NCI-H2196 (cell line): ENCODE measurements around the gene RGS6.

Experiments
- DNase-seq: peaks from one replicate; lab custom pipeline; 2025; ENCODE audit not compliant: unreplicated experiment; lab: John Stamatoyannopoulos, UW

RGS6 gene

DNA sequence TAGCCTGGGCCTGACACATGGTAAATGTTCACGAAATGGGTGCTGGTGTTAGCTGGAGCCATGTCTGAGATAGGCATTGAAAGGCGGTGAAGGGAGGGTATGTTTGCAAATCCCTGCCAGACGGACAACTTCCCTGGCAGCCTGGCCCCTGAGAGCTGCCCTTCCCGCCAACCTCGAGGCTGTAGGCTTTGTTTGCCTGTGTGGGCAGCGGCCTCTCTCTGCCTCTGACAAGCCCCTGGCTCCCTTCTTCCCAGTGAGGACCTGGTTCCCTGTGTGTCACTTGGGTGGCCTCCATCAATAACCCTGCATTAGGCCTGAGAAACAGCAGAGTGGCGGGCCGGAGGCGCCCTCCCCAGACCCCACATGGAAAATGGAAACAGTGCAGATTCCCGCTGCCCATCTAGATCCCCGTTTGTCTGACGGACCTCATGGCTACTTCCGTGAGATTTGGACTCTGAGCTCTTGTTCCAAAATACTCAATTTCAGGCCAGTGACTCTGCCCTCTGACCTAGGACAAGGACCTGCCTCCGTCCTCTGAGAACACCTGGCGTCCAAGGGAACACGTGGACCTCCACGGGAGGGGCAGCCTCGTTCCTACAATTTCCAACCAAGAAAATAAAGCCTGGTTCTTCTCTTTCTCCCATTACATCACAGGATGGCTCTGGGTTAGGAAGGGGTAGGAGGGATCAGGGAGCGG is 636.2 kb downstream of the RGS6 start:
- no peak for DNase-seq

- no peak for DNase-seq
Observed at GRCh38 chr14:72573725-72574417, 641.6 kb downstream of the RGS6 start.

DNA sequence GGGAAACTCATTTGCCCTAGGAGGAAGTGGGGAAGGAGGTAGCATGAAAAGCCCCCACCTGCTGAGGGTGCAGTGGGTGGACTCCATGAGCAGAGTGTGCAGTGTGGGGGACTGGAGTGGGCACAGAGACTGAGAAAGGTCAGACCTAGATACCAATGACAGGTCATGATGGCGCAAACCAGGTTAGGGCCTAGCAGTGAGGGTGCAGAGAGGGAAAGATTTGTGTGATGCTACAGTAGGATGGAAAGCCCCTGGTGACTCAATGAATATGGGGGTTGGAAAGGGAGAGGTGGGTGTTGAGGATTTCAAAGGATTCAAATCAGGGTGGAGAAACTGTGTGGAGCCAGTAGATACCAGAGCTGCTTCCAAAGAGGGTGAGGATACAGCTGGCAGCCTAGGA is 642.5 kb downstream of the RGS6 start:
- no peak for DNase-seq

GRCh38 chr14:72576258-72576657 is 644.0 kb downstream of the RGS6 start:
- DNase-seq, result no peak

- DNase-seq, result no peak
Observed at GRCh38 chr14:72577521-72577920, 645.3 kb downstream of the RGS6 start.

DNA sequence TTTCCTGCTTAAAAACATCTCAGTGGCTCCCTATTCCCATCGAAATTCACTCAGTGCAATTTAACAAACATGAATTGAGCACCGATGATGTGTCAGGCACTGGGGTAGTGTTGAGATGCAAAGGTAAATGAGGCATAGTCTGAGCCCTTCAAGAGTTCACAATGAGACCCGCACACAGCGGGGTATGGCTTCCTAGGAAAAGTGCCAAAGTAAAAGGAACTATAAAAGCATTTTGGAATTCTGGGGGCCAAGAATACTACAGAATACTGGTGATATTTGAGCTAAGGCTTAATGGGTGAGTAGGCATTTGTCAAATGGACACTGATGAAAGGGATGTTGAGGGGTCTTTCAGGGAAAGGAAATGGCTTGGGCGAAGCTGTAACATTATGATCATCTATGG is 646.3 kb downstream of the RGS6 start:
- no peak for DNase-seq

DNA sequence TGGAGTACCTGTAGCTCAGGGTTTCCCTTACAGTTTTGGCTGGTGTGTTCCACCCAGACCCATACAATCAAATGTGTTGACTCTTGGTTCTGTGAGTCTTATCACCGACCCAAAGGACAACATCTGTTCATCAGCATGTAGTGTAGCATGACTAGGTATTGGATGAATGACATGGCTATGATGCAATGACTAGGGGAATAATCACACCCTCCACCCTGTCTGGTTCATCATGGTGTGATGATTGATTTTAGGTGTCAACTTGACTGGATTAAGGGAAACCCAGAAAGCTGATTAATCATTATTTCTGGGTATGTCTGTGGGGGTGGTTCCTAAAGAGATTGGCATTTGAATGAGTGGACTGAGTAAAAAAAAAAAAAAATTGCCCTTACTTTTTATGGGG is 650.4 kb downstream of the RGS6 start:
- DNase-seq, result no peak

GRCh38 chr14:72583316-72584272 is 651.4 kb downstream of the RGS6 start:
- DNase-seq, result no peak

GRCh38 chr14:72588521-72588920 is 656.3 kb downstream of the RGS6 start:
- no peak for DNase-seq

- DNase-seq, result no peak
Observed at GRCh38 chr14:72589652-72590051, 657.4 kb downstream of the RGS6 start.

- no peak for DNase-seq
Observed at GRCh38 chr14:72590577-72590976, 658.3 kb downstream of the RGS6 start.

GRCh38 chr14:72591391-72591790 is 659.2 kb downstream of the RGS6 start:
- no peak for DNase-seq

DNA sequence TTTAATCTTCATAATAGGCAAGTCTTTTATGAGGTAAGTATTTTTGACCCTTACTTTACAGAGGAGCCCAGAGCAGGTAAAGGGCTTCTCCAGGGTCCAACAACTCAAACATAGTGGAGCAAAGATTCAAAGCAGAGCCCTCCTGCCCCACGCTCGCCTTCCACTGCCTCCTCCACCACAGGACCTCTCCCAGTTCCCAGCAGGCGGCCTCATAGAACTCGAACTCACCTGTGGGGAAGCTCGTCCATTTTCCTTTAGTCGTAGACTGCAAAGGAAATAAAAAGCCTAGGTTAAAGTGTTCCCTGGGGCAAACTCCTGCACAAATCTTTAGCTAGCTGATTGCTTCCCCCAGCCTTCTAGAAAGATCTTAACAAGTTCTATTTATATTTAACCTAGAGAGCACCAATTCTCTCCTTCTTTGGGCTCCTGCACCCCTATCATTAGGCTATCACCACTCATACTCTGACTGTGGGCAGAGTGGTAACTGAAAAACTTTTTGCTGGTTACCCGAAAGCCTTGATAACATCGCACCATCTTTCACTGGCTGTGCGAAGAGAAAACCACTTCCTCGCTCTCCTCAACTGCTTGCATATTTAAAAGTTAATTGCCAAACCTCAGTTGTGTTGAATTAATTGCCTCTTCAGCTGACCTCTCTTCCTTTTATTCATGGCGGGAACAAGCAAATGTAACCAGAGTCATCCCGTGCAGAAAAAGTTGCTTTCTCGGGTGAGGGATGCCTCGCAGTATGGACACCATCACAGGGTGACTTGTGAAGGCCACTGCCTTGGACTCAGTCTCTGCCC is 662.1 kb downstream of the RGS6 start:
- no peak for DNase-seq

DNA sequence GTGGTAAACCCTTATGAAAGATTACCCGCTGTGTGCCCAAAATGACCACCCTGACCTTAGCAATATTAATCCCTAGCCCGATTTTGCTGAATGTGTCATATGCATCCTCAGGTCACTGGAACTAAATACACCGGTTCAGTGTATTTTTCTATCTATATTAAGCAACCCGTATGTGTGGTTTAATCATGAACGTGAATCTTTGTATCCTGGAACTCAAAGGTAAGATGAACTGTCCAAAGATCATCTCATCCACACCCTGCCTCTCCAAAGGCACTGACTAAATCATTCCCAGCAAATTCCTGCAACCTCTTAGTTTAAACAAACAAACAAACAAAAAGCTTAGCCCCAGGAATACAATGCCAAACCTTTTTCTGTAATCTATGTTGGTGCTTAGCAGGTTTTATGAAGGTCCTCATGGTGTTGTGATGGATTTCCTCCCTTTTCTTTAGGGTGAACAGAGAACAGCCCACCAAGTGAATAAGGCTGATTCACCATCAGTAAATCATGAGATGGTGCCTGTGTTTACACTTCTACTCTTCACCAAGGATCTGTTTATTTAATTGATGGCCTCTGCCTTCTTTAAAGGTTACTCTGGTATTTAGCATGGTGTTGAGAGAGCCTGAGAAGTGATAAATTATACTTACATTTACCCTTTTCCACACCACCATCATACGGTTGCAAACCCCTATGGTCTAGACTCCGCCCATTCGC is 663.1 kb downstream of the RGS6 start:
- no peak for DNase-seq

DNA sequence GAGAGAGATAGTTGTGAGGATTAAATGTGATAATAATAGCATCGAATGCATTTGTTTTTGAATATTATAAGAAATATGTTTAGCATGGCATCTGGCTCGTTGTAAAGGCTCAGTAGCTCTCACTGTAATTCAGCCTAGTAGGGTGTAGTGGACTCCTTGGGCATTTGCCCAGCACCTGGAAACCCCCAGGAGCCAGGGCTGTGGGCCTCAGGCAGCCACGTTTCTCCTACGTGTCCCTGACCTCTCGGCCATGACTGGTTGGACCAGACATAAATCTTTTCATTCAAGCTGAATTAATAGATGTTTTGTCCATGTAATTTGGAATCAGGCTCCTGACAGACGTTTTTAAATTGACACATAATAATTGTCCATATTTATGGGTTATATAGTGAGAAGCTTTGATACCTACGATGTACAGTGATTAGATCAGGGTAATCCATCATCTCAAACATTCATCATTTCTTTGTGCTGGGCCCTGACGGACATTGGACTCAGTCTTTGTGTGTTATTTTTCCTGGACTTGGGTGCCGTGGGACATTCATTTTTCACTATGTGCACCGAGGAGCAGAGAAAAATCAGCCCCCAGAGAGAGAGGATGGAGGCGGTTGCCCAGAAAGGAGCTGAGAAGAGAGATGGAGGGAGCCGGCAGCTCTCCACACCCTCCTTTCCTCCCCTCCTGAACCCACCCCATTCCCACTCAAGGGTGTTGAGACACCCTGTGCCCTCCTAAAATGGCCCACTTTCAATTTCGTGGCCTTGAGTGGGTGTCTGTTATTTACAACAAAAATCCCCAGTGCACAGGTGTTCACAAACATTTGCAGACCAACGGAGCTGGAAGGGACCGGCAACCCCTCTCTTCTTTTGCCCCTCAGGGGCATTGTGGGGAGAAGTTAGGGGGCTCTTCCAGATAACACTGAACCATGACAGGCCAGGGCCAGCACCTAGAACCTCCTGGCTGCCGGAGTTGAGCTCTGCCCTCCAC is 665.3 kb downstream of the RGS6 start:
- no peak for DNase-seq

GRCh38 chr14:72598306-72598705 is 666.1 kb downstream of the RGS6 start:
- DNase-seq, result no peak

DNA sequence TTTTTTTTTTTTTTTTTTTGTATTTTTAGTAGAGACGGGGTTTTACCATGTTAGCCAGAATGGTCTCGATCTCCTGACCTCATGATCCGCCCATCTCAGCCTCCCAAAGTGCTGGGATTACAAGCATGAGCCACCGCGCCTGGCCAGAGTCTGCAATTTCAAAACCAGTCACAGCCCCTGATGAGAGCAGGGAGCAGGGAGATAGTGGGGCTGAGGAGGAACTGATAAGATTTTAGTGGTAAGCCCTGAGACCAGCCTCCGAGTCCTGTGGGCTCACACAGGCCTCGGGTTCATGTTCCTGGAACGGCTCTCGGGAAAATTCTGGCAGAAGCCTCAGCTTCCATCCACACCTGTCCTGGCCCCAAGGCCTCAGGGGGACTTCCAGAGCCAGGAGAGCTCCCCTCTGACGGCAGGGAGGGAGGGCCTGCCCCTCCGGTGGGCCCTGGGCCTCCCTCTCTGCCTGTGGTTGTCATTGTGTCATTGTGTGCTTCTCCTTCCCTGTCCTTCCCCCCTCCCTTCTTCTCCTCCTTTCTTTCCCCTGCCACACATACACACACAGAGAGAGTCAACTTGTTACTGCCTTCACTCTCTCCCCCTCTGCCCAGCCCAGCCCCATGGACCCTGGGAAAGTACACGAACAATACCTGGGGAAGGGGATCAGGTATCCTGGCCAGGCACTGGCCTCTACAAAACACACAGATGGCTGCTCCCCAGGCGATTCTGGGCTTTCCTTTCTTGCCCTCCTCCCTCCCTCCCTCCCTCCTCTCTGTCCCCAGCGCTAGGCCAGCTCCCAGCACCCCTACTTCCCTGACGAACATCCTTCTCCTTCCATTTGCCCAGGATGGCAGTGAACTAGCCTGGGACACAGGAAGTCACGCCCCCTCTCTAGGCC is 667.6 kb downstream of the RGS6 start:
- DNase-seq, result no peak
